ENCODE data around the gene PLEKHA8. TPM values are rescaled to one million over a fixed set of nuclear protein-coding genes. Genes with fewer than 3 reads are reported as not detected.

The PLEKHA8 gene
- total RNA-seq, 1 donor from 2014 or later: 62.7 TPM

GRCh38 chr7:30068117-30068516, 39.9 kb downstream of the PLEKHA8 start:
- Mint-ChIP-seq H3K27ac (no peak overlapping the region), H3K4me1 (peaks cover 6% of the 10 kb centered on the region), H3K4me3 (no peak overlapping the region), H3K36me3 (peaks cover 41% of the 10 kb centered on the region), H3K9me3 (no peaks in the 10 kb centered on the region), H3K27me3 (ENCODE audit: insufficient read depth, low read depth) (peaks cover 2% of the 10 kb centered on the region)
- peaks cover 21% of the 10 kb centered on the region for H4K20me1 ChIP-seq (ENCODE audit: low read depth)
- H3K27ac ChIP-seq: no peak overlapping the region
- H3K36me3 ChIP-seq: peaks cover 9% of the 10 kb centered on the region
- H3K4me3 ChIP-seq: no peak overlapping the region
- H3K79me2 ChIP-seq (ENCODE audit: low read depth): peaks cover 3% of the 10 kb centered on the region
- no peak for TF ChIP-seq EZH2phosphoT487 (IDR thresholded peaks at IDR 0.05)
- no peak for TF ChIP-seq CTCF (IDR thresholded peaks at IDR 0.05)
- no peak for TF ChIP-seq EZH2 (IDR thresholded peaks at IDR 0.05)
- no peak overlapping the region for H2AFZ ChIP-seq (replicated peaks)
- DNase-seq (ENCODE audit: low spot score): no peak
- no peaks in the 10 kb centered on the region for H3K9me3 ChIP-seq (ENCODE audit: low read depth)
- no peak overlapping the region for H3K4me2 ChIP-seq
- no peaks in the 10 kb centered on the region for H3K27me3 ChIP-seq
- peaks cover 2% of the 10 kb centered on the region for H3F3A ChIP-seq (ENCODE audit: low read depth)
- no peaks in the 10 kb centered on the region for H3K4me1 ChIP-seq
- no peak overlapping the region for H3K9ac ChIP-seq

- no peak for TF ChIP-seq EZH2phosphoT487 (IDR thresholded peaks at IDR 0.05)
- TF ChIP-seq EZH2 (IDR thresholded peaks at IDR 0.05): no peak
- TF ChIP-seq CTCF (IDR thresholded peaks at IDR 0.05): no peak
- Histone ChIP-seq H3K27ac (no peak overlapping the region), H3K4me1 (no peaks in the 10 kb centered on the region), H3K4me2 (no peak overlapping the region), H2AFZ (replicated peaks) (no peak overlapping the region), H3K9ac (no peak overlapping the region), H3K79me2 (ENCODE audit: low read depth) (peaks cover 3% of the 10 kb centered on the region), H3K4me3 (no peak overlapping the region), H3K9me3 (ENCODE audit: low read depth) (no peaks in the 10 kb centered on the region), H3K36me3 (peaks cover 4% of the 10 kb centered on the region), H3F3A (ENCODE audit: low read depth) (no peaks in the 10 kb centered on the region), H4K20me1 (ENCODE audit: low read depth) (peaks cover 21% of the 10 kb centered on the region), H3K27me3 (no peaks in the 10 kb centered on the region)
- DNase-seq (ENCODE audit: low spot score): no peak
- H3K36me3 Mint-ChIP-seq: peaks cover 32% of the 10 kb centered on the region
- no peak overlapping the region for H3K27ac Mint-ChIP-seq
- H3K27me3 Mint-ChIP-seq (ENCODE audit: insufficient read depth, low read depth): no peaks in the 10 kb centered on the region
- no peaks in the 10 kb centered on the region for H3K9me3 Mint-ChIP-seq
- H3K4me1 Mint-ChIP-seq: peaks cover 6% of the 10 kb centered on the region
- no peak overlapping the region for H3K4me3 Mint-ChIP-seq
Measured at GRCh38 chr7:30069096-30069867, 41.1 kb downstream of the PLEKHA8 start.

GRCh38 chr7:30070052-30070451, 41.8 kb downstream of the PLEKHA8 start:
- no peak overlapping the region for H3K27ac Mint-ChIP-seq
- Histone ChIP-seq H3K9me3 (ENCODE audit: low read depth) (no peaks in the 10 kb centered on the region), H3K79me2 (ENCODE audit: low read depth) (peaks cover 3% of the 10 kb centered on the region), H3K36me3 (peaks cover 4% of the 10 kb centered on the region), H3K27me3 (no peaks in the 10 kb centered on the region), H3F3A (ENCODE audit: low read depth) (no peaks in the 10 kb centered on the region), H3K9ac (no peak overlapping the region), H3K27ac (no peak overlapping the region), H3K4me2 (no peak overlapping the region), H3K4me3 (no peak overlapping the region), H4K20me1 (ENCODE audit: low read depth) (peaks cover 19% of the 10 kb centered on the region), H3K4me1 (no peaks in the 10 kb centered on the region), H2AFZ (replicated peaks) (no peak overlapping the region)
- no peaks in the 10 kb centered on the region for H3K27me3 Mint-ChIP-seq (ENCODE audit: insufficient read depth, low read depth)
- no peak overlapping the region for H3K4me3 Mint-ChIP-seq
- TF ChIP-seq EZH2phosphoT487 (IDR thresholded peaks at IDR 0.05): no peak
- TF ChIP-seq EZH2 (IDR thresholded peaks at IDR 0.05): no peak
- TF ChIP-seq CTCF (IDR thresholded peaks at IDR 0.05): no peak
- DNase-seq (ENCODE audit: low spot score): no peak
- H3K4me1 Mint-ChIP-seq: no peaks in the 10 kb centered on the region
- peaks cover 25% of the 10 kb centered on the region for H3K36me3 Mint-ChIP-seq
- no peaks in the 10 kb centered on the region for H3K9me3 Mint-ChIP-seq
